NCI-H1436 treated with DMSO at 0.1 percent for 48 hours (cell line): ENCODE data around the gene SLC22A4.

Experiments used
- DNase-seq: peaks from one replicate; lab custom pipeline; 2025; lab: John Stamatoyannopoulos, UW

The SLC22A4 gene

DNA sequence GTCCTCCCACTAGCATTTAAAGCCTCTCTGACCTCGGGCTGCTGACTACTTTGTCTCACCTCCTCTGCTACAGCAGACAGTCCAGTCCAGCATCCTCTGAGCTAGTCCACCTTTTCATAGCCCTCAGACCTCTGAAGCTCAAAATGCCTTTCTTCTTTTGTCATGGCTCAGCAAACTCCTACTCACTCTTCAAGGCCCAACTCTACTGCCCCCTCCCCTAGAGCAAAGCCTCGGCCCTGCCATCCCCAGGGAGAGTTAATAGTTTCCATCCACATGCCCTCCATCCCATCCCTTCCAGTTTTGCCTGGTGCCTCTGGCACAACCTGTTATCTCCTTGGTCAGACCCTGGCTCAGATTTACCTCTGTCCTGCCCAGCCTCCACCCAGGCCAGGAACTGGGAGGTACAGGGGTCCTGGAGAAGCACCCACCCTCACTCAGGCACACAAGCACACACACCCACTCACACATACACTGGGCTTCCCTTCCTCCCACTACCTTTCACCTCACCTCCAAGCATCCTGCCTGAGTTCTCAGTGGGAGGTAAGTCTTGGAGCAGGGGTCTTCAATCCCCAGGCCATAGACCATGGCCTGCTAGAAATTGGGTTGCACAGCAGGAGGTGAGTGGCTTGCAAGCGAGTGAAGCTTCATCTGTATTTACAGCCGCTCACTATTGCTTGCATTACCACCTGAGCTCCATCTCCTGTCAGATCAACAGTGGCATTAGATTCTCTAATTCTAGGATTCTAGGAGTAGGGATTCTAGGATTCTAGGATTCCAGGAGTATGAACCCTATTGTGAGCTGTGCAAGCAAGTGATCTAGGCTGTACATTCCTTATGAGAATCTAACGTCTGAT is 18.6 kb upstream of the SLC22A4 start:
- DNase-seq: no peak

DNA sequence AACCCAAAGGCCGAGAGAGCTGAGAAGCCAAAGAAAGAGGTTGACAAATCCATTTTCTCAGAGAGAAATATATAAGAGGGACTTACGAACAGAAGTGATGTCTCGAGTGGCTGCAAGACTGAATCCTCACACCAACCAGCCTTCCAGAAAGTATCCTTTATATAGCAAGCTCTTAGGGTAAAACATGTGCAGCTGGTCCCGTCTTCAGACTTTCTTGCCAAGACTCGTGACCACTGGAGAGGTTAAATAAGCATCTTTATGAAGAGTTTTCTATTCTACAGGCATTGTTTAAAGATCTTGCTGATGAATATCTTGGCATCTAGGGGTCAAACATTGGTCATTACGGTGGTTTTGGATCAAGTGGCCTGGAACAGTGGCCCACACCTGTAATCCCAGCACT is 16.9 kb upstream of the SLC22A4 start:
- no peak for DNase-seq

DNA sequence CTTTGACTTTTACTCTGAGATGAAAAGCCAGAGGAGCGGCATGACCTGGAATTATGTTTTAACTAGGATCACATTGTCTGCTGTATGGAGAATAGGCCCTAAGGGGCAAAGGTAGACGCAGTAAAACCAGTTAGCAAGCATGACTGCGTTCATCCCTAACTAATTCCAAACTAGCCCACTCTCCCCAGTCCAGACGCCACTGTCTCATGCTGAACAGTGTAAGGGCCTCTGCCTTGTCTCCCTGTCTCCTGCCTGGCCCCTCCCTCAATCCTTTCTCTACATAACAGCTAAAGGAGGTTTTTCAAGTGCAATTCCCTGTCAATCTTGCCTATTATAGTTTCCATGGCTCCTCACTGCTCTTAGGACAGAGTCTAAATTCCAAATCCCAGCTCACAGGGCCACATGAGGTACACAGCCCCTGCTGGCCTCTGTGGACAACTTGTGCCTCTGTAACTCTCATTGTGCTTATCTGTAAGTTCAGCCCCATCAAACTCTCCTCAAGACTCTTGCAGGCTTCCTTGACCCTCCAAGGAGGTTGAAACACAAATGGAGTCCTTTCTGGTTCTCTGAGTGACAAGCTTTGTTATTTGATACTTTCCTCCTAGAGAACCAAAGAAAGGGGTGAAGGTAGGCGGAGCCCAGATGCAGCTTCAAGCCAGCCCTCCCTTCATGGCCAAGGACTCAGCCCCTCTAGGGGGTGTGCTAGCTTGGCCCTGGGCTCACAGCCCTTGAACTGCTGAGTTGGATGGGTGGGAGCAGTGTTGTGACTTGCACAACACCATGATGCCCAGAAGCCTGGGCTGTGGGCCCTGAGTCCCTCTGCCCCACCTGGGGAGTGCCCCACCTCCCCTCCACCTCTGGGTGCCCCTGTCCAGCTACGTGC is 16.0 kb upstream of the SLC22A4 start:
- no peak for DNase-seq

DNA sequence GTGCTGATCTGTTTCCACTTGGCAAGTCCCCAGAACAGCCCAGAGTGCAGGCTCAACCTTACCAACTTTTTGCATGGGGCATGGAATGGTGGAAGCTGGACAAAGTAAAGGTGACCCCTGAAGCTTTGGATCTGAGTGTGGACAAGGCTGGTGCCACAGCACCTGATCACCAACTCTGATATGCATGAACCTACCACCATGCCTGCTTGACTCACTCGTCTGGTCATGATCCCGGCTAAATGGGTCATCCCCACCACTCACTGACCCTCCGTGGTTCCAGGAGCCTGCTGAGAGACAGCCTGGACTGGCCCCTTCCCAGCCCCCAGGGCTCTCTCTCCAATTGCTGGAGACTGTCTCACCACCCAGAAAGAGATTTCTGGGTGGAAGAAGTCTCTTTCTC is 14.4 kb upstream of the SLC22A4 start:
- DNase-seq: no peak

DNA sequence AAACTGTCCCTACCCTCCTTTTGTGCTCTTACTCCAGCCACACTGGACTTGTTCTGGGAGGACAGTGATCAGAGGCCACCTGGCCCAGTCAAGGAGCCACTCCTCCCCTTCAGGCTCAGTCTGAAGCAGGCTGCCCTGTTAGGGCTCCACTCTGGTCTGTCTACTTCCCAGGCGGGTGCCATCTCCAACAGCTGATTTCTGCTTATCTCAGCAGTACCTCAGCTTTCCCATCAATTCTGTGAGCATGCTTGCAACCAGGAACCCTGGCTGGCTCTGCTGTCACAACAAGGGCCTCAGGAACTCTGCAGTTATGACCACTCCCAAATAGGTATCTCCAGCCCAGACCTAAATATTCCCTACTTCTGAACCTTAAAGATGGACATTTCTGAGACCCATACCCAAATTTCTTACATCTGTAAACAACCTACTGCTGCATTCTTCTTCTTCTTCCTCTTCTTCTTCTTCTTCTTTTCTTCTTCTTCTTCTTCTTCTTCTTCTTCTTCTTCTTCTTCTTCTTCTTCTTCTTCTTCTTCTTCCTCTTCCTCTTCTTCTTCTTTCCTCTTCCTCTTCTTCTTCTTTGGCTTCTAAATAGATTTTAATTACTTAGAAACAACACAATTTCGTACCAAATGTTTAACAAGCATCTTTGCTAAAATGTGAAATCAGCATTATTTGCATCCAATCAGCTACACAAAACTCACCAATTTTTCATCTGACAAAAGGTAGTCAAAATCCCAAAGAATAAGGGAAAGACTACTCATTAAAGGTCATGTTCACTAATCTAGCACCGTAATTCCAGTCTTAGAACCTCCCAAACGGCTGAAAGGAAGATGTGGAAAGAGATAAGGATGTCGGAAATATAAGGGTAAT is 13.6 kb upstream of the SLC22A4 start:
- no peak for DNase-seq

DNA sequence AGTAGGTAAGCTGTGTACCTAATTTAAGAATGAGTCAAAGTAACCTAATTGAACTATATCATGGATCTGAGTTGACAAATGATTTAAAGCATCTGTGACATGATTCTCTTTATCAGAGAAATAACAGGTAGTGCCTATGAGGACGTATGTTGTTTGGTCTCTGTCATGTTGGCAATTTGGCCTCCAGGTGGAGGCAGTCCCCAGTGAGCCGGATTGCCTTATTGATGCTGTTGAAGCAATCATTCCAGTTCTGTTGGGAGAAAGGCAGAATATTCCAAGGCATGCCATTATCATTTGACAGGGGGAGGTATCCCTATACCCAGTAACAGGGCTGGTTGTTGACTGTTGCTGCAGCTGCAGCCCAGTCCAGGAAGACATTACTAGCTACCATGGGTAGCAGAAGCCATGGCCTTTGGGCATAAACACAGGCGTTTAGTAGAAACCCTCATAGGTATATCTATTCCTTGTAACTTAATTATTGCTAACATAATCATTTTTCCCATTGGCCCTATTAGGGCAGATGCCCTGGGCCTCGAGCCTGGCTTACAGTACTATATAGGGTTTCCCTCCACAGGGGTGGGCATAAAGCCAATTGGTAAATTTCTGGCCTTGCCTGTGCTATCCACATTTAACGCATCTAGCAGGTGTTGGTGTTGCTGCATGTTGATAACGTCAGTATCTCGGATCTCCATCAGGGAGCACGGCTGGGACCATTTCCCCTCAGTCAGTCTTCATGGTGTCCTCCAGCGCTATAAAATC is 12.2 kb upstream of the SLC22A4 start:
- no peak for DNase-seq

DNA sequence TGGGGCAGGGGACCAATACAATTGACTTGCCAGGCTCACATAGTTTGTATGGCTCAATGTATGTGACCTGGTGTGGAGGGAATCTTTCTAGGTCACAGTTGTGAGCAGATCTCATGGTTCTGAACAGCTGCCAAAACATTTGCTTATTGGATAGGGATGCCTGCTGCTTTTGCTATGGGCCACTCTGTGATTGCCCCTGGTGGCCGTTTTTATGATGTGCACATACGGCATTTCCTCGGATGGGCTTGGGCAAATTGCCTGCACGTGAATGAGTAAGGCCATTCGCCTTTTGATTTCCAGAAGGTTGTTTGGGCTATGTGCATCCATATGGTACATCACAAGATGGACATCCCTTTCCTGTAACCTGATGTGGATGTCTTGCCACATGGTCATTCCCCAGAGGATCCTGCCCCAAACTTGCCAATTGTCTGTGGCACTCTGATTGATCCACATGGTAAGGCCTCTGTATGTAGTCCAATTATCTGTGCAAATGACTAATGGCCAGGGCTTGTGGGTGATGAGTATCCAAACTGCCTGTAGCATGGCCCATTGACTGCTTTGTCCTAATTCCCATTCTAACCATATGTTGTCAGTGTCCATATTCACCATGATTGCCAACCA is 10.7 kb upstream of the SLC22A4 start:
- DNase-seq: no peak

DNA sequence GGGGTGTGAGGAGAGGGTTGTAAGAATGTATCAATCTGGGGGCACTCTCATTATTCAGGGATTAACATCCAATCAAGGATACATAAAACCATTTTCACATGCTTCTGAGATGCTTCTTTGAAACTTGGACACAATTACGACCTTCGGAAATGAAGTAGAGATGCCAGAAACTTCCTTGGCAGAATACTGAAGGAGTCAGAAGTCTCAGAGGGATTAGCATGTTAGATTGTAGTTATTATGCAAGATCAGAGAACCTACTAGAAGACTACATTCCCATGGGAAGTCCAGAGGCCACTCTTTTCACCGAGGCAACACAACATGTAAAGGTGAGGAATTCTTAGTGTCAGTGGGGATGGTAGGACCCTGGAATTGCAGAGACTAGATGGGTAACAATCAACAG is 5.1 kb upstream of the SLC22A4 start:
- no peak for DNase-seq

DNA sequence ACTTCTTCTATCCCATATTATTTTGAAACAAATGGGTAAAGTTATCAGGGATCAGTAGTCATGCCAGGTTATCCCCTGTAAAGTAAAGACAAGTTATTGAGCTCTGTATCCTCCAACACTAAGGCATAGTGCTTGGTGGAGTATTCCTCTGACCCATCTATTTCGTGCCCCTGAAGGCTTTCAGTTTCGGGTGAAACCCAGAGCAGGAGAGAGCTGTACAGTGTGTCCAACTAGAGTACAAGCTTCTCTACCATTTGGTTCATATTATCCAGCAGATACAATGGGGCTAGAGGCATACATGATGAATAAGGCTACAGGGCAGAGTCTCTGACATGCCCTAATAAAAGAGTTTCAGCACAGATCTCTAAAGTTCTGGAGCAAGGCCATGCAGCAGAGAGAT is 3.2 kb upstream of the SLC22A4 start:
- DNase-seq: no peak

DNA sequence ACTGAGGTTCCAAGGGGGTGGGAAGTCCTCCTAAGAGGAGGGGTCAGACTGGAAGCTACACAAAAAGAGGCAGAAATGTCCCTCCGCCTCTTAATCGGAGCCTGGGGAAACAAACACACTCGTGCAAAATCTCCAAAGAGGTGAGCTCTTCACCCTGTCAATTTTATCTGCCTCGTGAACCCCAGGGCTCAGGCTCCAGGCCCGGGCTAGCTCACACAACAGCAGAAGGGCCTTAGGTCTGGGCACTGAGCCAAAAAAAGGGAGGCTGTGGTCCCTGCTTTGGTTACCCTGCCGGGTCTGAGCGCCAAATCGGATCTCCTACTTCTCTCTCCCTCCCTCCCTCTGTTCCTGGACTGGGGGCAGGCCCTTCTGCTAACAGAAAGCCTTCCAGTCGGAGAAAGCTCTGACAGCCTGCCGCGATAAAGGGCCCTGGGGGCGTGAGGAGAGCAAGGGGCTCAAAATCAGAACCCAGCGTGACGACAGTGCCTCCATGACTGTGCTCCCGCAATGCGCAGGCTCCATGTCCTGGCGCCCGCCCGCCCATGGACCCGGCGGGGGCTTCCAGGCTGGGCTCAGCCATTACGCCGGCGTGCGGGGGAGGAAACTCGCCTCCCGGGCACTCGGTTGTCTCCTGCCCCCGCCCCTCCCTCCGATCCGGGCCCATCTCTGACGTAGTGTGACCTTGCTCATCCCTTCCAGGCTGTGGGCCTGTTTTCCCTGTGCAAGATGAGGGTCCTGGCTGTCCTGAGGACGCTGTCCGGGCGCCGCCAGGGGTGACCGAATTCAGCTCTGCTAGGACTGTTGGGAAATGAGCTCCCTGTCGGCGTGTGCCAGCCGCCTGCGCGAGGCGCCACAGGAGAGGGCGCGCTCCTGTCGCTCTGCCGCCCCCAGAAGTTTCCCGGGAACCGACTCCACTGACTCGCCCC is 865 bp upstream of the SLC22A4 start:
- DNase-seq: peak; percentile 36

DNA sequence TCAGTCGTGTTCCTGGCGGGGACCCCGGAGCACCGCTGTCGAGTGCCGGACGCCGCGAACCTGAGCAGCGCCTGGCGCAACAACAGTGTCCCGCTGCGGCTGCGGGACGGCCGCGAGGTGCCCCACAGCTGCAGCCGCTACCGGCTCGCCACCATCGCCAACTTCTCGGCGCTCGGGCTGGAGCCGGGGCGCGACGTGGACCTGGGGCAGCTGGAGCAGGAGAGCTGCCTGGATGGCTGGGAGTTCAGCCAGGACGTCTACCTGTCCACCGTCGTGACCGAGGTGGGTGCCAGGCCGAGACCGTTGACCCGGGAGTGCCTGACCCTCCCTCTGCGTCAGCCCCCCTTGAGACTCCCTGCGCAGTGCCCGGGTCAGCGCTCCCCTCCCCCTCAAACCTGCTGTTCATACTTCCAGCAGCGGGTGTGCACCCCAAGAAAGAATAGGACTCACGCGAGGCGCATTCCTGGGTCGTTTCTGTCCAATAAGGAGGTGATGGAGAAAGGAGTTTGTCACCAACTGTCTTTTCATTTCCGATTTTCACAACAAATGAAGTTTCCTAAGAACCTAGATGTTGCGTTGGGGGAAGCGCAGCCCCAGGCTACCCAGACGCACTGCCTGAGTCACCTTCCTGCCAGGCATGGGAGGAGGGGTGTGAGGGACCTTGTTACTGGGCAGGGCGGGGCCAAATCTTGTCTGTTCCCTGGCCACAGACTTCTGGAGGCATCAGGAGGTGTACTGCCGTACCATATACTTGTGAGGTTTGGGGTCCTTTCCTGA is 722 bp downstream of the SLC22A4 start:
- DNase-seq: no peak

DNA sequence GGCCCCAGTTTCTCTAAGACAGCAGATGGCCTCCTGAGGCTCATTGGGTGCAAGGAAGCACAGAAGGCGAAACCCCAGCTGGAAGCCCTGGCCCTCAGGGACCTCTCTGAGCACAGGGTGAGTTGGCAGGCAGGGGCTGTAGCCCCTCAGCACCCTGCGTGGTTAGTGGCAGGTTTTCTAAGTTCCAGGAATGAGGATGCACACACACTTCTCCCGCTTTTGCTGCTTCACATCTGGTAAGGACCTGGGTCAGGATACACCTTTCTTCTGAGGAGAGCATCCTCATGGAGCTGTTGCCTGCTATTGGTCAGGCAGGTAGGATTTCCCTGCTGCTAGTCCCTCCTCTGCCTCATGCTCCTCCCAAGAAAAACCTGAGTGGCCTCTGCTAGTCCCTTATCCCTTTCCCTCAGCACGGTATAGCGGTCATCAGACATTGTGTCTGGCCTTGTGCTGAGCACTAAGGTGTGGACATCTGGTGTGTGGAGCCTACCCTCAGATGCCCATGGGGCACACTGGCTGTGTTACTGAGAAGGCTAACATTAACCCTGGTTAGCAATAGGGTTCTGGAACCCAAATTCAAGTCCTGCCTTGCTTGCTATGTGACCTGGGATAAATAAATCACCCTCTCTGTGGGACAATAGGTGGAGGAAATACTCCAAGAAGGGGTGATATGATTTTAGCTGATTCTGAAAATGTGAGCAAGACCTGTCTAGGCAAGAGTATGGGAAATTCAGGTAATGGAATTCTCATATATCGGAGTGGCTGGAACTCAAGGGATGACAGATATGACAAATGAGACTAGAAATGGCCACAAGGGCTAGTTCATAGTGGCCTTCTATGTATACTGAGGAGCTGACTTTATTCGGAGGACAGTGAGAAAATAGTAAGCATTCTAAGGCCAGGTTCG is 1.6 kb downstream of the SLC22A4 start:
- no peak for DNase-seq

DNA sequence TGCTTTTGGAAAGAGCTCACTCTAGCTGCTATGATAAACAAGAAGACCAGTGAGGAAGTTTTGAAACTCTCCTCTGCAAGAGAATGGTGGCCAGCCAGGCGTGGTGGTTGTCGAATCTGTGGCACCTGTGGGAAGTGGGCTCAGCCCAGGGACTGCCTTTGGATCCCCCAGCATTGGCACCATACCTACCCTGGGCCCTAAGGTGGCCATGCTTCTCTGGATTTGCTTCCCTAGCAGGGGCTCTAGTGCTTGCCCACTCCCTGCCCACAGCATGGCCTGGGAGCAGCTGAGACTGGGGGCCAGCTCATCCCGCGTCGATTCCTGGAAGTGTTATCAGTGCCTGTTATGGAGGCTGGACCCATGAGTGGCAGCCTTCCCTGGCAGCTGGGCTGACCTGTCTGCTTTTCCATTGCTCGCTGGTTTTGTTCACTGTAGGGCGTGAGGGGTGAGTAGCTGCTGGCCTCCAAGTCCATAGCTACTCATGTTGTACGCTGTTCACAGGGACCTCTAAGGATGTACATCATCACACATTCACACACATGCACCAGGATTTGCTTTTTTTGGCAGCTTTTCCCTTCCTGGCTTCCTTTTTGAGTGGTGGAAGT is 2.3 kb downstream of the SLC22A4 start:
- DNase-seq: no peak

DNA sequence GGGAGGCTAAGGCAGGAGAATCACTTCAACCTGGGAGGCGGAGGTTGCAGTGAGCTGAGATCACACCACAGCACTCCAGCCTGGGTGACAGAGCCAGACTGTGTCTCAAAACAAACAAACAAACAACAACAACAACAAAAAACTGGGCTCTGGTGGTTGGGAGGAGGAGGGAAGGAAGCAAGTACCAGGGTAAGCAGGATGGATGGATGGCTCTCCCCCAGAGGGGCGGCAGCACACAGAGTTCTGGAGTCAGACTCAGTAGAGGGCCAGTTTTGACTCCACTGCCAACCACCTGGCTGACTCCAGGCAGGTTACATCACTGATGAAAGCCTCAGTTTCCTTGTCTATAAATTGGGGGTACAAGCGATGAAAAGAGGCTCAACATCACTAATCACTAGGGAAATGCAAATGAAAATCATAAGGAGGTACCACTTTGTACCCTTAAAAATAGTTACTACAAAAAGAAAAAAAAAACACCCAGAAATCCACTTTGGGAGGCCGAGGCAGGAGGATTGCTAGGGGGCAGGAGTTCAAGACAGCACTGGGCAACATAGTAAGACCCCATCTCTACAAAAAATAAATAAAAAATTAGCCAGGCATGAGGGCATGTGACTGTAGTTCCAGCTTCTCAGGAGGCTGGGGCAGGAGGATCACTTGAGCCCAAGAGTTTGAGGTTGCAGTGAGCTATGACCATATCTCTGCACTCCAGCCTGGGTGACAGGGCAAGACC is 3.2 kb downstream of the SLC22A4 start:
- no peak for DNase-seq

DNA sequence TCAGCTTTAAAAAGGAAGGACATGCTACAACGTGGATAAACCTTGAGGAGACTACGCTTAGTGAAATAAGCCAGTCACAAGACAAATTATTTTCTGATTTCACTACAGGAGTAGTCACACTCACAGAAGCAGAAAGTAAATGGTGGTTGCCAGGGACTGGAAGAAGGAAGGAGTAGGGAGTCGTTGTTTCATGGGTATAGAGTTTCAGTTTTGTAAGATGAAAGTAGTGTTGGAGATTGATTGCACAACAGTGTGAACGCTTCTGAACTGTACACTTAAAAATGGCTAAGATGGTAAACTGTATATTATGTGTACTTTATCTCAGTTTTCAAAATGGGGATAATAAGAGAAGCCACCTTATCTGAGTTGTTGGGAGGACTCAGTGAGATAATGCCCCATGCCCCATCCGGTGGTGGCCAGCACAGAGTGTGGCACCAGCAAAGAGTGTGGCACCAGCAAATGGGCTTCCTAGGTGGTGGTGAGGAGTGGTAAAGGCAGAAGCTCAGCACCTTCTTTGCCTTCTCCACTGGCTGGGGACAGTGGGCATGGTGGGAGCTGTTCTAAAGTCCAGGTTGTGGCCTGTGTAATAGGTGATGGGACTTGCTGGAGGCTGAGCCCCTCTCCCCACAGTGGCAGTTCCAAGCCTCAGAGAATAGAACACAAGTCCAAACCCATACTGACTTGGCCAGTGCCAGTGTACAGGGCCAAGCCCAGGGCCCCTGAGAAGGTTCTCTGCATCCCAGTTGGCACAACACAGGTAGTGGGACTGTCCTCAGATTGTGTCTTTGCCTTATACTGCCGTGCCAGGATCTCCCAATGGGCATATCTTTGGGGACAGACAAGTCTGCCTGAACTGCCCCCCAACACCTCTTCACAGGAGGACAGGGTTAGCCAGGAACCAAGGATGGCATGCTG is 4.4 kb downstream of the SLC22A4 start:
- no peak for DNase-seq

DNA sequence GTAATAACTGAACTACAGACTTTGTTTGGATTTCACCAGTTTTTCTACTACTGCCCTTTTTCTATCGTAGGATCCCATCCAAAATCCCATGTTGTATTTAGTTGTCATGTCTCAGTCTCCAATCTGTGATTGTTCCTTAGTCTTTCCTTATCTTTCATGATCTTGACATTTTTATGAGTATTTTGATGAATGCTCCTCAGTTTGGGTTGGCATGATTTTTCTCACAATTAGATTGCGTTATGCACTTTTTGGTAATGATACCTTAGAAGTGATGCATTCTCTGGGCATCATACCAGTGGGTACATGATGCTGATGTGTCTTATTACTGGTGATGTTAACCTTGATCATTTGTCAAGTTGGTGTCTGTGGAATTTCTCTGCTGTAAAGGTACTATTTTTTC is 5.7 kb downstream of the SLC22A4 start:
- DNase-seq: no peak
